CD14-positive monocyte (primary cell): ENCODE measurements around the gene SVIL. TPM values are rescaled to one million over a fixed set of nuclear protein-coding genes. Genes with fewer than 3 reads are reported as not detected.

Source experiments
- DNase-seq, 3 donors: peaks; one replicate each; pipeline ENCODE4 v3.0.0-alpha.2; 2011 to 2022
- H2AFZ ChIP-seq: 2 replicates; pipeline ENCODE4 v1.6.0; 2012; ENCODE audit warnings: mild to moderate bottlenecking, low read depth, low read length, inconsistent platforms; ENCODE audit not compliant: insufficient read depth, poor library complexity, severe bottlenecking
- H3K27ac ChIP-seq, 2 donors: 1 replicate in 1 of 2; 2 replicates in 1 of 2; pipeline ENCODE4 v1.5.1; 2012 to 2013; ENCODE audit warnings: low read length in 2 of 2, control low read depth in 1 of 2, inconsistent platforms in 1 of 2, low read depth in 1 of 2, mild to moderate bottlenecking in 1 of 2
- H3K27me3 ChIP-seq, 2 donors: one replicate each; pipeline versions ENCODE4 v1.6.0 to v1.6.1; 2011 to 2013; ENCODE audit warnings: low read length in 2 of 2; ENCODE audit not compliant: control insufficient read depth in 2 of 2, insufficient read depth in 2 of 2
- H3K36me3 ChIP-seq, 2 donors: replicated peaks in 1 of 2; 1 replicate in 1 of 2; 2 replicates in 1 of 2; pipeline versions ENCODE4 v1.5.1 to v1.6.1; 2012 to 2013; ENCODE audit warnings: low read length in 2 of 2, control low read depth in 1 of 2, inconsistent platforms in 1 of 2, mild to moderate bottlenecking in 1 of 2; ENCODE audit not compliant: insufficient read depth in 2 of 2, control insufficient read depth in 1 of 2
- H3K4me1 ChIP-seq, 2 donors: 1 replicate in 1 of 2; 2 replicates in 1 of 2; pipeline versions ENCODE4 v1.5.1 to v1.6.1; 2012 to 2013; ENCODE audit warnings: low read length in 2 of 2, control low read depth in 1 of 2, inconsistent platforms in 1 of 2, mild to moderate bottlenecking in 1 of 2, moderate library complexity in 1 of 2; ENCODE audit not compliant: insufficient read depth in 2 of 2, control insufficient read depth in 1 of 2
- H3K4me2 ChIP-seq: replicated peaks from 2 replicates; pipeline ENCODE3; 2012; ENCODE audit warnings: low read length, moderate library complexity, mild to moderate bottlenecking; ENCODE audit not compliant: poor library complexity, severe bottlenecking; ENCODE audit errors: extremely low read depth
- H3K4me3 ChIP-seq, 3 experiments: fragments of 200-600 bp in 1 of 3; sonication (generic) in 1 of 3; replicated peaks in 1 of 3; 1 replicate in 2 of 3; 2 replicates in 1 of 3; pipeline ENCODE4 v1.5.1; 2011 to 2013; ENCODE audit warnings: low read length in 3 of 3, mild to moderate bottlenecking in 3 of 3, control low read depth in 2 of 3, low read depth in 2 of 3, inconsistent platforms in 1 of 3, moderate library complexity in 1 of 3
- H3K79me2 ChIP-seq: 2 replicates; pipeline ENCODE4 v1.6.0; 2012; ENCODE audit warnings: mild to moderate bottlenecking, control low read depth, inconsistent platforms, low read length, moderate library complexity; ENCODE audit not compliant: insufficient read depth
- H3K9ac ChIP-seq: 2 replicates; pipeline ENCODE4 v1.6.0; 2017; ENCODE audit warnings: low read length, mild to moderate bottlenecking; ENCODE audit not compliant: insufficient read depth, poor library complexity, severe bottlenecking
- H3K9me3 ChIP-seq, 2 donors: replicated peaks in 1 of 2; 1 replicate in 1 of 2; 2 replicates in 1 of 2; pipeline versions ENCODE4 v1.5.1 to v1.6.1; 2012 to 2013; ENCODE audit warnings: low read length in 2 of 2, control low read depth in 1 of 2; ENCODE audit not compliant: control insufficient read depth in 1 of 2, insufficient read depth in 1 of 2
- H4K20me1 ChIP-seq: 2 replicates; pipeline ENCODE4 v1.6.0; 2012; ENCODE audit warnings: mild to moderate bottlenecking, low read length, control low read depth, moderate library complexity; ENCODE audit not compliant: insufficient read depth
- H3K27ac Mint-ChIP-seq, 7 donors: one replicate each; pipeline ENCODE4 v1.8.0; 2020; ENCODE audit warnings: mild to moderate bottlenecking in 7 of 7, mixed read lengths in 7 of 7, moderate library complexity in 6 of 7, inconsistent platforms in 2 of 7
- H3K27me3 Mint-ChIP-seq, 3 donors: one replicate each; pipeline ENCODE4 v1.8.0; 2021 to 2022; ENCODE audit warnings: low read depth in 3 of 3, mild to moderate bottlenecking in 3 of 3, mixed read lengths in 3 of 3, moderate library complexity in 3 of 3, inconsistent platforms in 1 of 3
- H3K36me3 Mint-ChIP-seq, 2 donors: one replicate each; pipeline ENCODE4 v1.8.0; 2020; ENCODE audit warnings: mixed read lengths in 2 of 2, inconsistent platforms in 1 of 2, mild to moderate bottlenecking in 1 of 2
- H3K4me1 Mint-ChIP-seq: one replicate; pipeline ENCODE4 v1.8.0; 2020; ENCODE audit warnings: mild to moderate bottlenecking, mixed read lengths
- H3K4me3 Mint-ChIP-seq, 2 donors: one replicate each; pipeline ENCODE4 v1.8.0; 2020; ENCODE audit warnings: mild to moderate bottlenecking in 2 of 2, mixed read lengths in 2 of 2, moderate library complexity in 1 of 2
- H3K9me3 Mint-ChIP-seq, 7 donors: one replicate each; pipeline ENCODE4 v1.8.0; 2020 to 2022; ENCODE audit warnings: mixed read lengths in 7 of 7, mild to moderate bottlenecking in 6 of 7, moderate library complexity in 6 of 7, inconsistent platforms in 2 of 7
- CTCF ChIP-seq: fragments of 200-600 bp; IDR thresholded peaks from one replicate; pipeline ENCODE4 v1.8.0; 2022; ENCODE audit warnings: antibody characterized with exemption, mild to moderate bottlenecking
- WGBS: methylation state at CpG from one replicate; pipeline ENCODE4 v1.1.5; 2013; ENCODE audit warnings: missing lambda C conversion rate; ENCODE audit not compliant: insufficient coverage; 5-methylcytosine and 5-hydroxymethylcytosine counted together
- intact Hi-C, 2 donors: fragments of 100-400 bp; cut with micrococcal nuclease; formaldehyde crosslinking; loops; one replicate each; pipeline versions ENCODE4 v1.15.0 to v1.15.1; 2023
- polyA plus RNA-seq, 3 donors: library from polyadenylated mRNA; depleted of rRNA in 1 of 3; unstranded in 2 of 3; stranded (reverse) in 1 of 3; fragments of 300-500 nt in 2 of 3; fragments of >200 nt in 1 of 3; fragmentation: Illumina TruSeq in 2 of 3; gene quantifications; 1 replicate in 2 of 3; 2 replicates in 1 of 3; pipeline ENCODE4 v1.2.3, GENCODE V29; 2012 to 2021

Gene SVIL
- polyA plus RNA-seq, 3 donors, result 2.1 to 14.3 (median 5.8) TPM

GRCh38 chr10:29590915-29591650 lies 43.7 kb downstream of the SVIL start:
- intact Hi-C loops, result loop anchor here in 1 of 2 donors (5.0 kb wide), 1 partner anchor 39 kb away; no protein-coding TSS in a partner anchor
- no peaks in the 10 kb centered on the region for H3K9me3 ChIP-seq
- DNase-seq, result no peak
- no peak overlapping the region for H3K9ac ChIP-seq
- WGBS, result 89% methylated on average over 1 of the region's 2 CpGs
- peaks cover 0 to 2% (median 0%) of the 10 kb centered on the region in 3 donors for H3K27me3 Mint-ChIP-seq
- peaks cover 6 to 14% of the 10 kb centered on the region in 2 donors for H3K36me3 Mint-ChIP-seq
- peak overlapping the region in 1 of 2 donors; percentile 76 for H3K4me3 Mint-ChIP-seq
- H4K20me1 ChIP-seq, result peaks cover 20% of the 10 kb centered on the region
- H3K79me2 ChIP-seq, result no peaks in the 10 kb centered on the region
- peak; percentile 68 for TF ChIP-seq CTCF
- no peak overlapping the region for H3K27ac ChIP-seq
- no peak overlapping the region for H3K4me3 ChIP-seq
- peaks cover 28 to 31% of the 10 kb centered on the region in 2 donors for H3K4me1 ChIP-seq
- no peak overlapping the region for H3K4me2 ChIP-seq
- H2AFZ ChIP-seq, result no peak overlapping the region
- H3K9me3 Mint-ChIP-seq, result peaks cover 0 to 4% (median 0%) of the 10 kb centered on the region in 7 donors
- peaks cover 38% of the 10 kb centered on the region for H3K4me1 Mint-ChIP-seq
- peak overlapping the region; percentile 79 to 96 (median 92) for H3K27ac Mint-ChIP-seq
- H3K27me3 ChIP-seq, result no peaks in the 10 kb centered on the region
- H3K36me3 ChIP-seq, result peaks cover 0 to 11% of the 10 kb centered on the region in 2 donors

GRCh38 chr10:29588629-29589421 lies 45.9 kb downstream of the SVIL start:
- no peak for TF ChIP-seq CTCF
- peak overlapping the region; percentile 84 to 96 (median 91) for H3K27ac Mint-ChIP-seq
- intact Hi-C loops, result loop anchor here in 1 of 2 donors (5.0 kb wide), 1 partner anchor 77 kb away; no protein-coding TSS in a partner anchor
- peaks cover 4% of the 10 kb centered on the region for H3K79me2 ChIP-seq
- H2AFZ ChIP-seq, result no peak overlapping the region
- H3K4me1 ChIP-seq, result peaks cover 28 to 31% of the 10 kb centered on the region in 2 donors
- H3K9ac ChIP-seq, result no peak overlapping the region
- 83% methylated on average over 2 of the region's 14 CpGs for WGBS
- DNase-seq, result peak; percentile 37 to 59 (median 39)
- no peak overlapping the region for H3K4me3 Mint-ChIP-seq
- peaks cover 21% of the 10 kb centered on the region for H4K20me1 ChIP-seq
- peaks cover 16 to 22% of the 10 kb centered on the region in 2 donors for H3K36me3 Mint-ChIP-seq
- H3K4me2 ChIP-seq, result peak overlapping the region; percentile 16
- no peaks in the 10 kb centered on the region for H3K9me3 ChIP-seq
- H3K27ac ChIP-seq, result peak overlapping the region in 1 of 2 donors; percentile 58
- H3K4me1 Mint-ChIP-seq, result peaks cover 38% of the 10 kb centered on the region
- peaks cover 0 to 4% (median 0%) of the 10 kb centered on the region in 7 donors for H3K9me3 Mint-ChIP-seq
- H3K36me3 ChIP-seq, result peaks cover 0 to 12% of the 10 kb centered on the region in 2 donors
- H3K4me3 ChIP-seq, result no peak overlapping the region
- peaks cover 0 to 3% (median 0%) of the 10 kb centered on the region in 3 donors for H3K27me3 Mint-ChIP-seq
- H3K27me3 ChIP-seq, result no peaks in the 10 kb centered on the region
